GM10266 (cell line): ENCODE data around the gene TFR2.

ENCODE experiments used
- DNase-seq: peaks from one replicate; pipeline ENCODE4 v3.0.0; 2012; ENCODE audit errors: extremely low spot score
- CTCF ChIP-seq: IDR thresholded peaks from 2 replicates; pipeline ENCODE4 v1.5.1; 2012; ENCODE audit warnings: mild to moderate bottlenecking, low read depth; ENCODE audit not compliant: control insufficient read depth, insufficient read depth; ENCODE audit errors: missing control alignments

TFR2 gene

GRCh38 chr7:100595188-100595587 lies 46.2 kb downstream of the TFR2 start:
- no peak for DNase-seq
- TF ChIP-seq CTCF: no peak

GRCh38 chr7:100591596-100591995 lies 49.8 kb downstream of the TFR2 start:
- TF ChIP-seq CTCF: no peak

GRCh38 chr7:100590077-100590737 lies 51.1 kb downstream of the TFR2 start:
- DNase-seq: no peak
- TF ChIP-seq CTCF: no peak

More at GRCh38 chr7:100591596-100591995, 49.8 kb downstream of the TFR2 start:
- no peak for DNase-seq

DNA sequence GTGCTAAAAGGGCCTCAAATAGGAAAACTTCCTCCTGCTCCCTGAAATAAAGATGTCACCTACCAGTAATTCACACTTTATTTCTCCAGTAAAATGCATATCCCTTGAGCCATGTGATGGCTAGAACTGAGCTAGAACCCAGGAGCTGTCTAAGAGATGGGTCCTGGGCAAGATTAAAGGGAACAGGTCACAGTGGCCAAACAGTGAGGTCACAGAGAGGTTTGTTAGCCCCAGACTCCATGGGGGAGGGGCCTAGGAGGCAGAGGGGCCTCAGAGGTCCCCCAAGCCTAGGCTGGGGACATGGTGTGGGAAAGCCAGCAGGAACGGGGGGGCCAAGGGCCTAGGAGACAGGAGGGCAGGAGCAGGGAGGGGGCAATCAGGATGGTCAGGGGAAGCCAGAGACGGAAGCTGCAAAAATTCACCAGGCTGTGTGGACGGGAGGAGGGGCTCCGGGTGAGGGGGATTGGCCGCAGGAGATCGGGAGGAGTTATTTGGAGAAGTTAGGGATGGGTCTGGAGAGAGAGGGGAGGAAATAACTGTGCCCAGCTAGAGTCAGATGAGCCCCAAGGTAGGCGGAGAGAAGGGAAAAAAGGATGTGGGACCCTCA lies 51.9 kb downstream of the TFR2 start:
- no peak for TF ChIP-seq CTCF
- no peak for DNase-seq

DNA sequence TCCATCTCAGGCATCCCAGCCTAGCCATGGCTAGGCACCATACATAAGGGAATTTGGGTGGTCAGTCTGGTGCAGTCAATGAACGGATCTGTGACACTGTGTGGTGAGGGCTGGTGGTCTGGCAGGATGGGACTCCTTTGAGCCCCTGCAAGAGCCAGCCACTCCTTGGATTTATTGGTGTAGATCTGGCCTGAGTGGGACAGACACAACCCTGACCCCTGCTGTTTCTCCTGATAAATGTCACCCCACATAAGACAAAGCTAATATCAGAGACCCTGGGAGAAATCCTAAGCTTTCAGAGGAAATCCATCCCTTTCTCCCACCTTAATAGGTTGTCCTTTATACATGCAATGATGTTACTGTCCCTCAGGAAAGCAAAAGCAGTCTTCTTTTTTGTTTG lies 52.9 kb downstream of the TFR2 start:
- peak; percentile 35 for TF ChIP-seq CTCF
- no peak for DNase-seq

- DNase-seq: peak; percentile 100
- TF ChIP-seq CTCF: no peak
Measured at GRCh38 chr7:100586266-100587025, 54.9 kb downstream of the TFR2 start, which contains the start of gene FBXO24. Gene FBXO24, plus strand, starts transcription at chr7:100586328. Its CDS starts 298 bp downstream, at chr7:100586626.
